ENCODE results near the gene TPSG1.

Gene TPSG1

GRCh38 chr16:1217526-1217925, 7.5 kb downstream of the TPSG1 start:
- H3K27me3 ChIP-seq (ENCODE audit: insufficient read depth, poor library complexity, severe bottlenecking), result no peaks in the 10 kb centered on the region
- H3K9me3 ChIP-seq (ENCODE audit: severe bottlenecking), result no peaks in the 10 kb centered on the region
- ATAC-seq (ENCODE audit: low read depth), result no peak
- no peak overlapping the region for H3K27ac ChIP-seq (ENCODE audit: poor library complexity, severe bottlenecking)
- H3K4me1 ChIP-seq (ENCODE audit: insufficient read depth, poor library complexity, severe bottlenecking), result no peaks in the 10 kb centered on the region
- DNase-seq (ENCODE audit: low spot score), result no peak
- no peak overlapping the region for H3K4me3 ChIP-seq (ENCODE audit: severe bottlenecking)
- no peak for TF ChIP-seq CTCF (IDR thresholded peaks at IDR 0.05; ENCODE audit: poor library complexity, severe bottlenecking)
- H3K36me3 ChIP-seq (ENCODE audit: low read depth), result no peaks in the 10 kb centered on the region

GRCh38 chr16:1216681-1217400, 8.2 kb downstream of the TPSG1 start:
- no peak for ATAC-seq (ENCODE audit: low read depth)
- H3K4me1 ChIP-seq (ENCODE audit: insufficient read depth, poor library complexity, severe bottlenecking), result no peaks in the 10 kb centered on the region

GRCh38 chr16:1216296-1216619, 8.8 kb downstream of the TPSG1 start:
- no peaks in the 10 kb centered on the region for H3K9me3 ChIP-seq (ENCODE audit: severe bottlenecking)
- no peaks in the 10 kb centered on the region for H3K4me1 ChIP-seq (ENCODE audit: insufficient read depth, poor library complexity, severe bottlenecking)
- no peak overlapping the region for H3K27ac ChIP-seq (ENCODE audit: poor library complexity, severe bottlenecking)
- no peaks in the 10 kb centered on the region for H3K36me3 ChIP-seq (ENCODE audit: low read depth)
- no peak for ATAC-seq (ENCODE audit: low read depth)
- no peak for DNase-seq (ENCODE audit: low spot score)
- no peak overlapping the region for H3K4me3 ChIP-seq (ENCODE audit: severe bottlenecking)
- no peak for TF ChIP-seq CTCF (IDR thresholded peaks at IDR 0.05; ENCODE audit: poor library complexity, severe bottlenecking)
- no peaks in the 10 kb centered on the region for H3K27me3 ChIP-seq (ENCODE audit: insufficient read depth, poor library complexity, severe bottlenecking)

More at GRCh38 chr16:1216681-1217400, 8.2 kb downstream of the TPSG1 start:
- no peak for TF ChIP-seq CTCF (IDR thresholded peaks at IDR 0.05; ENCODE audit: poor library complexity, severe bottlenecking)
- DNase-seq (ENCODE audit: low spot score), result no peak
- no peak overlapping the region for H3K4me3 ChIP-seq (ENCODE audit: severe bottlenecking)
- H3K36me3 ChIP-seq (ENCODE audit: low read depth), result no peaks in the 10 kb centered on the region
- no peak overlapping the region for H3K27ac ChIP-seq (ENCODE audit: poor library complexity, severe bottlenecking)
- H3K9me3 ChIP-seq (ENCODE audit: severe bottlenecking), result no peaks in the 10 kb centered on the region
- no peaks in the 10 kb centered on the region for H3K27me3 ChIP-seq (ENCODE audit: insufficient read depth, poor library complexity, severe bottlenecking)

- Histone ChIP-seq H3K4me1 (ENCODE audit: insufficient read depth, poor library complexity, severe bottlenecking) (no peaks in the 10 kb centered on the region), H3K9me3 (ENCODE audit: severe bottlenecking) (no peaks in the 10 kb centered on the region), H3K27ac (ENCODE audit: poor library complexity, severe bottlenecking) (no peak overlapping the region), H3K4me3 (ENCODE audit: severe bottlenecking) (no peak overlapping the region), H3K27me3 (ENCODE audit: insufficient read depth, poor library complexity, severe bottlenecking) (no peaks in the 10 kb centered on the region), H3K36me3 (ENCODE audit: low read depth) (no peaks in the 10 kb centered on the region)
- no peak for TF ChIP-seq CTCF (IDR thresholded peaks at IDR 0.05; ENCODE audit: poor library complexity, severe bottlenecking)
- ATAC-seq (ENCODE audit: low read depth) (no peak), DNase-seq (ENCODE audit: low spot score) (no peak)
These were observed 9.3 kb downstream of the TPSG1 start for GRCh38 chr16:1215574-1216295.

GRCh38 chr16:1214719-1215118, 10.3 kb downstream of the TPSG1 start:
- no peaks in the 10 kb centered on the region for H3K36me3 ChIP-seq (ENCODE audit: low read depth)
- no peak for ATAC-seq (ENCODE audit: low read depth)

More at GRCh38 chr16:1214719-1215118, 10.3 kb downstream of the TPSG1 start:
- H3K27ac ChIP-seq (ENCODE audit: poor library complexity, severe bottlenecking), result no peak overlapping the region
- no peaks in the 10 kb centered on the region for H3K9me3 ChIP-seq (ENCODE audit: severe bottlenecking)
- H3K4me1 ChIP-seq (ENCODE audit: insufficient read depth, poor library complexity, severe bottlenecking), result no peaks in the 10 kb centered on the region
- no peak for DNase-seq (ENCODE audit: low spot score)
- no peak for TF ChIP-seq CTCF (IDR thresholded peaks at IDR 0.05; ENCODE audit: poor library complexity, severe bottlenecking)
- H3K27me3 ChIP-seq (ENCODE audit: insufficient read depth, poor library complexity, severe bottlenecking), result no peaks in the 10 kb centered on the region
- H3K4me3 ChIP-seq (ENCODE audit: severe bottlenecking), result no peak overlapping the region
